Measurements from ENCODE around the gene KCNE2.

KCNE2 gene

GRCh38 chr21:34355570-34355969, 8.2 kb upstream of the KCNE2 start:
- H3K4me3 ChIP-seq (ENCODE audit: control insufficient read depth, low read depth, low read length): no peak overlapping the region
- no peak for TF ChIP-seq CTCF (IDR thresholded peaks at IDR 0.05; ENCODE audit: control insufficient read depth, insufficient read depth, low read depth, low read length, missing control alignments)
- DNase-seq (ENCODE audit: low read depth): no peak

GRCh38 chr21:34357889-34358288, 5.9 kb upstream of the KCNE2 start:
- TF ChIP-seq CTCF (IDR thresholded peaks at IDR 0.05; ENCODE audit: control insufficient read depth, insufficient read depth, low read depth, low read length, missing control alignments): no peak
- no peak overlapping the region for H3K4me3 ChIP-seq (ENCODE audit: control insufficient read depth, low read depth, low read length)
- no peak for DNase-seq (ENCODE audit: low read depth)

- no peak for TF ChIP-seq CTCF (IDR thresholded peaks at IDR 0.05; ENCODE audit: control insufficient read depth, insufficient read depth, low read depth, low read length, missing control alignments)
- no peak for DNase-seq (ENCODE audit: low read depth)
- no peak overlapping the region for H3K4me3 ChIP-seq (ENCODE audit: control insufficient read depth, low read depth, low read length)
These were observed 4.9 kb upstream of the KCNE2 start for GRCh38 chr21:34358866-34359265.

GRCh38 chr21:34360488-34361241, 3.1 kb upstream of the KCNE2 start:
- DNase-seq (ENCODE audit: low read depth): no peak
- no peak for TF ChIP-seq CTCF (IDR thresholded peaks at IDR 0.05; ENCODE audit: control insufficient read depth, insufficient read depth, low read depth, low read length, missing control alignments)
- H3K4me3 ChIP-seq (ENCODE audit: control insufficient read depth, low read depth, low read length): no peak overlapping the region

GRCh38 chr21:34362136-34362444, 1.7 kb upstream of the KCNE2 start:
- DNase-seq (ENCODE audit: low read depth): no peak
- TF ChIP-seq CTCF (IDR thresholded peaks at IDR 0.05; ENCODE audit: control insufficient read depth, insufficient read depth, low read depth, low read length, missing control alignments): no peak
- H3K4me3 ChIP-seq (ENCODE audit: control insufficient read depth, low read depth, low read length): no peak overlapping the region

- no peak overlapping the region for H3K4me3 ChIP-seq (ENCODE audit: control insufficient read depth, low read depth, low read length)
- TF ChIP-seq CTCF (IDR thresholded peaks at IDR 0.05; ENCODE audit: control insufficient read depth, insufficient read depth, low read depth, low read length, missing control alignments): no peak
- no peak for DNase-seq (ENCODE audit: low read depth)
These were observed 1.1 kb upstream of the KCNE2 start for GRCh38 chr21:34362670-34363069.

All from AG09309 (cell line).